SW 1271 (cell line): ENCODE measurements around the gene TESK2.

ENCODE experiments used
- DNase-seq, 2 experiments: peaks; one replicate each; lab custom pipeline; 2025; lab: John Stamatoyannopoulos, UW

Gene TESK2

GRCh38 chr1:45304311-45305081 lies 186.5 kb downstream of the TESK2 start:
- DNase-seq, result no peak

- DNase-seq, result peak; percentile 71 to 98
Observed at GRCh38 chr1:45303520-45304310, 187.2 kb downstream of the TESK2 start.

GRCh38 chr1:45302505-45303150 lies 188.3 kb downstream of the TESK2 start:
- DNase-seq, result no peak

- DNase-seq, result no peak
Observed at GRCh38 chr1:45300669-45300997, 190.3 kb downstream of the TESK2 start.

GRCh38 chr1:45299981-45300668 lies 190.8 kb downstream of the TESK2 start:
- peak in 1 of 2 experiments; percentile 64 for DNase-seq

GRCh38 chr1:45299296-45299695 lies 191.7 kb downstream of the TESK2 start:
- DNase-seq, result no peak

GRCh38 chr1:45297666-45298356 lies 193.2 kb downstream of the TESK2 start:
- no peak for DNase-seq
